KMS-11 (cell line): Measurements from ENCODE around the gene ARHGEF17.
A peak's percentile ranks its signal among the peaks of the same experiment; 100 is the strongest.

Experiments
- H2AFZ ChIP-seq: fragments of 200-600 bp; sonication (generic); 2 replicates; pipeline ENCODE4 v1.6.1; 2016; ENCODE audit warnings: antibody characterized with exemption, mixed run types, low read depth
- H3K27ac ChIP-seq: fragments of 200-600 bp; sonication (generic); 2 replicates; pipeline ENCODE4 v1.6.1; 2016; ENCODE audit warnings: mild to moderate bottlenecking, mixed run types
- H3K27me3 ChIP-seq: fragments of 200-600 bp; sonication (generic); 2 replicates; pipeline ENCODE4 v1.6.1; 2017; ENCODE audit warnings: mild to moderate bottlenecking, low read depth, mixed run types, moderate library complexity; ENCODE audit not compliant: insufficient read depth
- H3K36me3 ChIP-seq: fragments of 200-600 bp; sonication (generic); 2 replicates; pipeline ENCODE4 v1.6.1; 2017; ENCODE audit warnings: mild to moderate bottlenecking, mixed run types; ENCODE audit not compliant: insufficient read depth
- H3K4me1 ChIP-seq: fragments of 200-600 bp; sonication (generic); 2 replicates; pipeline ENCODE4 v1.6.1; 2016; ENCODE audit warnings: mild to moderate bottlenecking, low read depth, mixed run types; ENCODE audit not compliant: poor library complexity, severe bottlenecking
- H3K4me2 ChIP-seq: fragments of 200-600 bp; sonication (generic); 2 replicates; pipeline ENCODE4 v1.7.0; 2016; ENCODE audit warnings: mild to moderate bottlenecking, mixed run types
- H3K4me3 ChIP-seq: fragments of 200-600 bp; sonication (generic); IDR thresholded peaks from 2 replicates; pipeline ENCODE4 v1.6.1; 2017; ENCODE audit warnings: low read depth, low read length, mixed read lengths; ENCODE audit not compliant: insufficient read depth
- H3K79me2 ChIP-seq: fragments of 200-600 bp; sonication (generic); 2 replicates; pipeline ENCODE4 v1.6.1; 2016; ENCODE audit warnings: low read depth, mixed run types; ENCODE audit not compliant: insufficient read depth
- H3K9ac ChIP-seq: fragments of 200-600 bp; sonication (generic); 2 replicates; pipeline ENCODE4 v1.6.1; 2016; ENCODE audit warnings: mild to moderate bottlenecking, mixed run types
- H4K20me1 ChIP-seq: fragments of 200-600 bp; sonication (generic); 2 replicates; pipeline ENCODE4 v1.6.1; 2016; ENCODE audit warnings: mild to moderate bottlenecking, mixed run types; ENCODE audit not compliant: insufficient read depth
- TF ChIP-seq, protein P1 (sequence below): fragments of 200-600 bp; sonication (generic); conservative IDR thresholded peaks from 2 replicates; pipeline ENCODE4 v1.6.1; 2017; ENCODE audit warnings: low read depth, mild to moderate bottlenecking, antibody characterized with exemption, low read length, moderate library complexity, mixed read lengths

The ARHGEF17 gene

DNA sequence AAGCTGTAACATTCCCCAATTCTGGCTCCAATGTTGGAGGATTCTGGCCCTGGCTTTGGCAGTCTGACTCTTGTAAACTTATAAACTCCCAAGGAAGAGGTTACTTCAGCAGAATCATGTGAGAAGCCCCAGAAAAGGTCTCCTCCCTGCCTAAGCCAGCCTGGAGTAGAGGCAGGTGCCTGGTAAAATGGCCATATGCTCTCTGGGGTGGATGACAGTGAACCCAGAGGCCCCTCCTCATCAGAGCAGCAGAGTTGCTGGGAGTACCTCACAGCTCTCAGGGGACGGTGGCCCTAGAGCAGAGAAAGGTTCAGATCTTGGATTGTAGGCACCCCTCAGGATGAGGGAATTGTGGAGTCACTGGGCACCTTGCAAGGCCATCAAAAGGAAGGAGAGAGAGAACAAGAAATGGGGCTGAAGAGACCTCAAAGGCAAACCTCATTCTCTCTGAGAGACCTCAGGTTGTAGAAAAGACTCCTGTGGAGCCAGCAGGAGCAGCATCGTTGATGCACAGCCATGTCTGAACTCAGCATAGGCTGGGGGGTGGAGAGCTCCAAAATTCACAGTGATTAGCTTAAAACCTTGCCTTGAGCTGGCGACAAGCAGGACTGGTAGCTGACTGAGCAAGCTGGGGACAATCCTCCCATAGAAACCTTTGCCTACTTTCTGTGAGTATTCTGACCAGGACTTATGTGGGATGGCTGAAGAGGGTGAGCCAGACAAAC, 40.8 kb upstream of the ARHGEF17 start:
- Histone ChIP-seq H3K4me1 (peaks cover 39% of the 10 kb centered on the region), H3K27me3 (no peaks in the 10 kb centered on the region), H3K36me3 (no peaks in the 10 kb centered on the region), H3K27ac (no peak overlapping the region), H3K79me2 (no peaks in the 10 kb centered on the region), H3K4me3 (no peak overlapping the region), H3K9ac (no peak overlapping the region; the same call in 1 of the 2 replicates), H2AFZ (no peak overlapping the region), H3K4me2 (no peak overlapping the region), H4K20me1 (no peaks in the 10 kb centered on the region)
- TF ChIP-seq, protein P1, sequence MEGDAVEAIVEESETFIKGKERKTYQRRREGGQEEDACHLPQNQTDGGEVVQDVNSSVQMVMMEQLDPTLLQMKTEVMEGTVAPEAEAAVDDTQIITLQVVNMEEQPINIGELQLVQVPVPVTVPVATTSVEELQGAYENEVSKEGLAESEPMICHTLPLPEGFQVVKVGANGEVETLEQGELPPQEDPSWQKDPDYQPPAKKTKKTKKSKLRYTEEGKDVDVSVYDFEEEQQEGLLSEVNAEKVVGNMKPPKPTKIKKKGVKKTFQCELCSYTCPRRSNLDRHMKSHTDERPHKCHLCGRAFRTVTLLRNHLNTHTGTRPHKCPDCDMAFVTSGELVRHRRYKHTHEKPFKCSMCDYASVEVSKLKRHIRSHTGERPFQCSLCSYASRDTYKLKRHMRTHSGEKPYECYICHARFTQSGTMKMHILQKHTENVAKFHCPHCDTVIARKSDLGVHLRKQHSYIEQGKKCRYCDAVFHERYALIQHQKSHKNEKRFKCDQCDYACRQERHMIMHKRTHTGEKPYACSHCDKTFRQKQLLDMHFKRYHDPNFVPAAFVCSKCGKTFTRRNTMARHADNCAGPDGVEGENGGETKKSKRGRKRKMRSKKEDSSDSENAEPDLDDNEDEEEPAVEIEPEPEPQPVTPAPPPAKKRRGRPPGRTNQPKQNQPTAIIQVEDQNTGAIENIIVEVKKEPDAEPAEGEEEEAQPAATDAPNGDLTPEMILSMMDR = no peak

DNA sequence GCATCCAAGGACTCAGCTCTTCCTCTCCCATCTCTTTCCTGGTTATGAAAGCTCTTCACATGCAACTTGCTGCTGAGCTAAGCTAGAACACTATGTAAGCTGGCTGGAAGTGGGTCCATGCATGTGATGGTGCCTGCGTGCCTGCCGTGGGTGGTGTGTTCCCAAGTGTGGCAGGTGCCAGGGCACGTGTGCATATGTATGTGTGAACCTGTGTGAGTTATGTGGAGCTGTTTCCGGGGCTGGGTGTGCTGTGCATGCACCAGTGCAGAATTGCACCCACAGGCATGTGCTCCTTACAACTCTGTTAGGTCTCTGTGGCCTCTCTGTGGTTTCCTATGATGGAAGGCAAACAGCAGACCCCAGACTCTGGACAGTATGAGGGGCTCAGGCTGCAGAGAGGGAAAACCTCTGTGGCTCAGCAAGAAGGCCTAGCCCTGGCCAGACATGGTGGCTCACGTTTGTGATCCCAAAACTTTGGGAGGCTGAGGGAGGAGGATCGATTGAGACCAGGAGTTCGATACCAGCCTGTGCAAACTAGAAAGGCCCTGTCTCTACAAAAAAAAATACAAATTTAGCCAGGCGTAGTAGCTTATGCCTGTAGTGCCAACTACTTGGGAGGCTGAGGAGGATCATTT, 40.1 kb upstream of the ARHGEF17 start:
- Histone ChIP-seq H3K4me1 (peaks cover 47% of the 10 kb centered on the region), H3K27ac (no peak overlapping the region), H4K20me1 (no peaks in the 10 kb centered on the region), H3K27me3 (no peaks in the 10 kb centered on the region), H3K4me3 (no peak overlapping the region), H3K9ac (no peak overlapping the region), H3K4me2 (no peak overlapping the region), H3K79me2 (no peaks in the 10 kb centered on the region), H3K36me3 (no peaks in the 10 kb centered on the region), H2AFZ (no peak overlapping the region)
- TF ChIP-seq, protein P1 = no peak

DNA sequence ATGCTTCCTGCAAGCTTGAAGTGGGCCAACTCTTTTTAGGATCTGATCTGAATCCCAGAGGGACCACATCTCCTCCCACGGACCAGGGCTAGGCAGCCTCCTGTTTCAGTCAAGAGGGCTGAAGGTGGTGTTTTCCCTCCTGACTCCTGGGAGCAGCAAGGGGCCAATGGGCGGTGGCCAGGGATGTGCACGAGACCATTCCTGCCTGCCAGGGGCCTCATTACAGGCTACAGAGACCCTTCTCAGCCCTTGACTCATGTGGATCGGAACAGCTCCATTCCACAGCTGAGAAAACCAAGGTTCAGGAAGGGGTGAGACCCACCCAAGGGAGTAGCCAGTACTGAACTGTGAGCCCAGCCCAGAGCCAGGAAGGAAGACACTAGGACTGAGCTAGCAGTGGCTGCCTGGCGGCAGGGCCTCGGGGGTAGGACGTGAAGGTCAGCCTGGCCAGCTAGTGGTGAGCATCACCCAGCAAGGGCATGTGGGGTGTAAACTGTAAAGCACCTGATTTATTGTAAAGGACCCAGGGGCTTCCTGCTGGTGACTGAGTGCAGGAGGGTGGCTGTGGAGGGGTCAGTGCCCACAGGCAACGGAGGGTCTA, 39.3 kb upstream of the ARHGEF17 start:
- TF ChIP-seq, protein P1 = no peak
- Histone ChIP-seq H3K9ac (no peak overlapping the region), H3K27me3 (no peaks in the 10 kb centered on the region), H3K36me3 (no peaks in the 10 kb centered on the region), H3K79me2 (no peaks in the 10 kb centered on the region), H3K4me3 (no peak overlapping the region), H4K20me1 (no peaks in the 10 kb centered on the region), H3K27ac (no peak overlapping the region), H2AFZ (no peak overlapping the region), H3K4me1 (peaks cover 53% of the 10 kb centered on the region), H3K4me2 (no peak overlapping the region)

DNA sequence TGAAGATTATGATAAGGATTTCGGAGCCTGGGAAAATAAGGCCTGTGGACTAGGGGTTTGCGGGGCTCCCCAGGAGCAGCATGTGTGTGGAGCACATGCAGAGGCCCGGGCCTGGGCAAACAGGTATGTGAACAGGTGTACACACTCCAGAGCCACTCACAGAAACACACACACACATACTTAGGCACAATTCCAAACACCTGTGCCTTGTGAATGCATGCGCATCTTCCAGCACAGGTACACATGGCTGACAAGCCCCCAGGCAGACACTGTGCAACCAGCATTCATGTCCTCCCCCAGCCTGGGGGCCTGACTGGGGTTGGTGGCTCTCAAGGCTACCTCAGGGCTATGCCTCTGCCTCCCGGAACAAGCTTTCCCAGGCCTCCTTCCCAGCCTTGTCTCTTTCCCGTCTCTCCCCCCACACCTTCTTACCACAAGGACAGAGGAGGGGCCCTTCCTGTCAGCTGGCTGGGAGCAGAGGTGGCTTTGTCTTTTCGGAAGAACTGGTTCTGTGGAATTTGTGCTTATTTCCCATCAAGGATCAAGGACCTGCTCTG, 38.5 kb upstream of the ARHGEF17 start:
- Histone ChIP-seq H3K36me3 (no peaks in the 10 kb centered on the region), H4K20me1 (no peaks in the 10 kb centered on the region), H3K79me2 (no peaks in the 10 kb centered on the region), H3K4me1 (peaks cover 59% of the 10 kb centered on the region), H3K9ac (no peak overlapping the region), H3K27me3 (no peaks in the 10 kb centered on the region), H3K4me3 (no peak overlapping the region), H3K27ac (no peak overlapping the region), H2AFZ (no peak overlapping the region), H3K4me2 (peak overlapping the region; percentile 91; the same call in 1 of the 2 replicates)
- TF ChIP-seq, protein P1 = no peak
